ENCODE results near the gene KCNQ1. TPM values are rescaled to one million over a fixed set of nuclear protein-coding genes. Genes with fewer than 3 reads are reported as not detected.

Gene KCNQ1
- total and polyA plus RNA-seq, 2 experiments from 2014 or later: 0.45 to 0.87 TPM

DNA sequence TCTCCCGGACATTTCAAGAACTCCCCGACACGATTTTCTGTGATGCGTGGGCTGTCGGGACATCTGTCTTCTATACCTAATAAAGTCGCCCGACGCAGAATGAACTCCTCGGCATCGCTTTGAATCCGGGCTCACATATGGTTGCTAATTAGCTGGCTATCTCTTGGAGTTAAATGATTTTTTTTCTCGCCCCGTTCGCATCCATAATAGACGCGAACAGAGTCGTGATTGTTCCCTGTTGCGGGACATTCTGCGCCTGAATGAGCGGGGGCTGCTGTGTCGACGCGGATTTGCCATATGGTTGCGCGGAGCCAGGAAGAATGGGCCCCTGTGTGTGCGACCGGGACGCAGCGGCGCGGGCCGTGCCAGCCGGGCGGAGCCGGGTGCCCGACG is 424.3 kb downstream of the KCNQ1 start:
- H3K27me3 ChIP-seq (ENCODE audit: insufficient read depth): peaks cover 83% of the 10 kb centered on the region
- DNase-seq (ENCODE audit: low spot score) (peak; percentile 32), ATAC-seq (no peak; the same call in 2 of the 3 replicates)
- peak overlapping the region; percentile 44 for H3K4me3 ChIP-seq
- peak overlapping the region; percentile 59 for H3K4me3 Mint-ChIP-seq
- peaks cover 67% of the 10 kb centered on the region for H3K27me3 Mint-ChIP-seq (ENCODE audit: insufficient read depth, low read depth, poor library complexity)
- no peak overlapping the region for H3K27ac Mint-ChIP-seq
- no peak overlapping the region for H3K27ac ChIP-seq (ENCODE audit: low read depth)
- peak overlapping the region; percentile 78 for H3K4me2 ChIP-seq
- H3K36me3 Mint-ChIP-seq (ENCODE audit: low read depth): peaks cover 5% of the 10 kb centered on the region; the same call in 1 of the 3 replicates
- peaks cover 40% of the 10 kb centered on the region for H3K4me1 Mint-ChIP-seq
- no peaks in the 10 kb centered on the region for H3K9me2 ChIP-seq (ENCODE audit: insufficient read depth)
- no peaks in the 10 kb centered on the region for H3K79me2 ChIP-seq (replicated peaks; ENCODE audit: insufficient read depth)
- H2AFZ ChIP-seq: no peak overlapping the region; the same call in 1 of the 2 replicates
- H3K9me3 Mint-ChIP-seq: peaks cover 9% of the 10 kb centered on the region
- no peak for TF ChIP-seq EZH2 (IDR thresholded peaks at IDR 0.05; ENCODE audit: low read depth, unreplicated experiment)
- TF ChIP-seq, protein P1, sequence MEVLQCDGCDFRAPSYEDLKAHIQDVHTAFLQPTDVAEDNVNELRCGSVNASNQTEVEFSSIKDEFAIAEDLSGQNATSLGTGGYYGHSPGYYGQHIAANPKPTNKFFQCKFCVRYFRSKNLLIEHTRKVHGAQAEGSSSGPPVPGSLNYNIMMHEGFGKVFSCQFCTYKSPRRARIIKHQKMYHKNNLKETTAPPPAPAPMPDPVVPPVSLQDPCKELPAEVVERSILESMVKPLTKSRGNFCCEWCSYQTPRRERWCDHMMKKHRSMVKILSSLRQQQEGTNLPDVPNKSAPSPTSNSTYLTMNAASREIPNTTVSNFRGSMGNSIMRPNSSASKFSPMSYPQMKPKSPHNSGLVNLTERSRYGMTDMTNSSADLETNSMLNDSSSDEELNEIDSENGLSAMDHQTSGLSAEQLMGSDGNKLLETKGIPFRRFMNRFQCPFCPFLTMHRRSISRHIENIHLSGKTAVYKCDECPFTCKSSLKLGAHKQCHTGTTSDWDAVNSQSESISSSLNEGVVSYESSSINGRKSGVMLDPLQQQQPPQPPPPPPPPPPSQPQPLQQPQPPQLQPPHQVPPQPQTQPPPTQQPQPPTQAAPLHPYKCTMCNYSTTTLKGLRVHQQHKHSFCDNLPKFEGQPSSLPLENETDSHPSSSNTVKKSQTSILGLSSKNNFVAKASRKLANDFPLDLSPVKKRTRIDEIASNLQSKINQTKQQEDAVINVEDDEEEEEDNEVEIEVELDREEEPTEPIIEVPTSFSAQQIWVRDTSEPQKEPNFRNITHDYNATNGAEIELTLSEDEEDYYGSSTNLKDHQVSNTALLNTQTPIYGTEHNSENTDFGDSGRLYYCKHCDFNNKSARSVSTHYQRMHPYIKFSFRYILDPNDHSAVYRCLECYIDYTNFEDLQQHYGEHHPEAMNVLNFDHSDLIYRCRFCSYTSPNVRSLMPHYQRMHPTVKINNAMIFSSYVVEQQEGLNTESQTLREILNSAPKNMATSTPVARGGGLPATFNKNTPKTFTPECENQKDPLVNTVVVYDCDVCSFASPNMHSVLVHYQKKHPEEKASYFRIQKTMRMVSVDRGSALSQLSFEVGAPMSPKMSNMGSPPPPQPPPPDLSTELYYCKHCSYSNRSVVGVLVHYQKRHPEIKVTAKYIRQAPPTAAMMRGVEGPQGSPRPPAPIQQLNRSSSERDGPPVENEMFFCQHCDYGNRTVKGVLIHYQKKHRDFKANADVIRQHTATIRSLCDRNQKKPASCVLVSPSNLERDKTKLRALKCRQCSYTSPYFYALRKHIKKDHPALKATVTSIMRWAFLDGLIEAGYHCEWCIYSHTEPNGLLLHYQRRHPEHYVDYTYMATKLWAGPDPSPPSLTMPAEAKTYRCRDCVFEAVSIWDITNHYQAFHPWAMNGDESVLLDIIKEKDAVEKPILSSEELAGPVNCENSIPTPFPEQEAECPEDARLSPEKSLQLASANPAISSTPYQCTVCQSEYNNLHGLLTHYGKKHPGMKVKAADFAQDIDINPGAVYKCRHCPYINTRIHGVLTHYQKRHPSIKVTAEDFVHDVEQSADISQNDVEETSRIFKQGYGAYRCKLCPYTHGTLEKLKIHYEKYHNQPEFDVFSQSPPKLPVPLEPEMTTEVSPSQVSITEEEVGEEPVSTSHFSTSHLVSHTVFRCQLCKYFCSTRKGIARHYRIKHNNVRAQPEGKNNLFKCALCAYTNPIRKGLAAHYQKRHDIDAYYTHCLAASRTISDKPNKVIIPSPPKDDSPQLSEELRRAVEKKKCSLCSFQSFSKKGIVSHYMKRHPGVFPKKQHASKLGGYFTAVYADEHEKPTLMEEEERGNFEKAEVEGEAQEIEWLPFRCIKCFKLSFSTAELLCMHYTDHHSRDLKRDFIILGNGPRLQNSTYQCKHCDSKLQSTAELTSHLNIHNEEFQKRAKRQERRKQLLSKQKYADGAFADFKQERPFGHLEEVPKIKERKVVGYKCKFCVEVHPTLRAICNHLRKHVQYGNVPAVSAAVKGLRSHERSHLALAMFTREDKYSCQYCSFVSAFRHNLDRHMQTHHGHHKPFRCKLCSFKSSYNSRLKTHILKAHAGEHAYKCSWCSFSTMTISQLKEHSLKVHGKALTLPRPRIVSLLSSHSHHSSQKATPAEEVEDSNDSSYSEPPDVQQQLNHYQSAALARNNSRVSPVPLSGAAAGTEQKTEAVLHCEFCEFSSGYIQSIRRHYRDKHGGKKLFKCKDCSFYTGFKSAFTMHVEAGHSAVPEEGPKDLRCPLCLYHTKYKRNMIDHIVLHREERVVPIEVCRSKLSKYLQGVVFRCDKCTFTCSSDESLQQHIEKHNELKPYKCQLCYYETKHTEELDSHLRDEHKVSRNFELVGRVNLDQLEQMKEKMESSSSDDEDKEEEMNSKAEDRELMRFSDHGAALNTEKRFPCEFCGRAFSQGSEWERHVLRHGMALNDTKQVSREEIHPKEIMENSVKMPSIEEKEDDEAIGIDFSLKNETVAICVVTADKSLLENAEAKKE (CRISPR knock-in tag; IDR thresholded peaks at IDR 0.05): no peak
- TF ChIP-seq, protein P2, sequence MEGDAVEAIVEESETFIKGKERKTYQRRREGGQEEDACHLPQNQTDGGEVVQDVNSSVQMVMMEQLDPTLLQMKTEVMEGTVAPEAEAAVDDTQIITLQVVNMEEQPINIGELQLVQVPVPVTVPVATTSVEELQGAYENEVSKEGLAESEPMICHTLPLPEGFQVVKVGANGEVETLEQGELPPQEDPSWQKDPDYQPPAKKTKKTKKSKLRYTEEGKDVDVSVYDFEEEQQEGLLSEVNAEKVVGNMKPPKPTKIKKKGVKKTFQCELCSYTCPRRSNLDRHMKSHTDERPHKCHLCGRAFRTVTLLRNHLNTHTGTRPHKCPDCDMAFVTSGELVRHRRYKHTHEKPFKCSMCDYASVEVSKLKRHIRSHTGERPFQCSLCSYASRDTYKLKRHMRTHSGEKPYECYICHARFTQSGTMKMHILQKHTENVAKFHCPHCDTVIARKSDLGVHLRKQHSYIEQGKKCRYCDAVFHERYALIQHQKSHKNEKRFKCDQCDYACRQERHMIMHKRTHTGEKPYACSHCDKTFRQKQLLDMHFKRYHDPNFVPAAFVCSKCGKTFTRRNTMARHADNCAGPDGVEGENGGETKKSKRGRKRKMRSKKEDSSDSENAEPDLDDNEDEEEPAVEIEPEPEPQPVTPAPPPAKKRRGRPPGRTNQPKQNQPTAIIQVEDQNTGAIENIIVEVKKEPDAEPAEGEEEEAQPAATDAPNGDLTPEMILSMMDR (conservative IDR thresholded peaks at IDR 0.05; ENCODE audit: low read depth in 2 of 2): no peak
- no peak for TF ChIP-seq POLR2AphosphoS5 (IDR thresholded peaks at IDR 0.05; ENCODE audit: low read depth)
- TF ChIP-seq, protein P3, sequence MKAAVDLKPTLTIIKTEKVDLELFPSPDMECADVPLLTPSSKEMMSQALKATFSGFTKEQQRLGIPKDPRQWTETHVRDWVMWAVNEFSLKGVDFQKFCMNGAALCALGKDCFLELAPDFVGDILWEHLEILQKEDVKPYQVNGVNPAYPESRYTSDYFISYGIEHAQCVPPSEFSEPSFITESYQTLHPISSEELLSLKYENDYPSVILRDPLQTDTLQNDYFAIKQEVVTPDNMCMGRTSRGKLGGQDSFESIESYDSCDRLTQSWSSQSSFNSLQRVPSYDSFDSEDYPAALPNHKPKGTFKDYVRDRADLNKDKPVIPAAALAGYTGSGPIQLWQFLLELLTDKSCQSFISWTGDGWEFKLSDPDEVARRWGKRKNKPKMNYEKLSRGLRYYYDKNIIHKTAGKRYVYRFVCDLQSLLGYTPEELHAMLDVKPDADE (IDR thresholded peaks at IDR 0.05): no peak
- TF ChIP-seq STAT1 (IDR thresholded peaks at IDR 0.05; ENCODE audit: unreplicated experiment): no peak
- no peak for TF ChIP-seq ZNF331 (CRISPR knock-in tag; IDR thresholded peaks at IDR 0.05; ENCODE audit: low read depth)
- TF ChIP-seq EZH2phosphoT487 (IDR thresholded peaks at IDR 0.05; ENCODE audit: unreplicated experiment): no peak
- TF ChIP-seq NANOG (IDR thresholded peaks at IDR 0.05; ENCODE audit: borderline replicate concordance): no peak
- no peak for TF ChIP-seq JUNB (IDR thresholded peaks at IDR 0.05; ENCODE audit: unreplicated experiment)
- TF ChIP-seq, protein P4, sequence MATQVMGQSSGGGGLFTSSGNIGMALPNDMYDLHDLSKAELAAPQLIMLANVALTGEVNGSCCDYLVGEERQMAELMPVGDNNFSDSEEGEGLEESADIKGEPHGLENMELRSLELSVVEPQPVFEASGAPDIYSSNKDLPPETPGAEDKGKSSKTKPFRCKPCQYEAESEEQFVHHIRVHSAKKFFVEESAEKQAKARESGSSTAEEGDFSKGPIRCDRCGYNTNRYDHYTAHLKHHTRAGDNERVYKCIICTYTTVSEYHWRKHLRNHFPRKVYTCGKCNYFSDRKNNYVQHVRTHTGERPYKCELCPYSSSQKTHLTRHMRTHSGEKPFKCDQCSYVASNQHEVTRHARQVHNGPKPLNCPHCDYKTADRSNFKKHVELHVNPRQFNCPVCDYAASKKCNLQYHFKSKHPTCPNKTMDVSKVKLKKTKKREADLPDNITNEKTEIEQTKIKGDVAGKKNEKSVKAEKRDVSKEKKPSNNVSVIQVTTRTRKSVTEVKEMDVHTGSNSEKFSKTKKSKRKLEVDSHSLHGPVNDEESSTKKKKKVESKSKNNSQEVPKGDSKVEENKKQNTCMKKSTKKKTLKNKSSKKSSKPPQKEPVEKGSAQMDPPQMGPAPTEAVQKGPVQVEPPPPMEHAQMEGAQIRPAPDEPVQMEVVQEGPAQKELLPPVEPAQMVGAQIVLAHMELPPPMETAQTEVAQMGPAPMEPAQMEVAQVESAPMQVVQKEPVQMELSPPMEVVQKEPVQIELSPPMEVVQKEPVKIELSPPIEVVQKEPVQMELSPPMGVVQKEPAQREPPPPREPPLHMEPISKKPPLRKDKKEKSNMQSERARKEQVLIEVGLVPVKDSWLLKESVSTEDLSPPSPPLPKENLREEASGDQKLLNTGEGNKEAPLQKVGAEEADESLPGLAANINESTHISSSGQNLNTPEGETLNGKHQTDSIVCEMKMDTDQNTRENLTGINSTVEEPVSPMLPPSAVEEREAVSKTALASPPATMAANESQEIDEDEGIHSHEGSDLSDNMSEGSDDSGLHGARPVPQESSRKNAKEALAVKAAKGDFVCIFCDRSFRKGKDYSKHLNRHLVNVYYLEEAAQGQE (IDR thresholded peaks at IDR 0.05; ENCODE audit: unreplicated experiment): no peak
- TF ChIP-seq ZNF114 (CRISPR knock-in tag; IDR thresholded peaks at IDR 0.05): no peak
- TF ChIP-seq CREB1 (CRISPR knock-in tag; IDR thresholded peaks at IDR 0.05; ENCODE audit: low read depth): no peak
- peaks cover 19% of the 10 kb centered on the region; the same call in 1 of the 2 replicates for H3F3A ChIP-seq (replicated peaks; ENCODE audit: low read depth)
- H3K36me3 ChIP-seq (ENCODE audit: insufficient read depth): no peaks in the 10 kb centered on the region
- peaks cover 33% of the 10 kb centered on the region for H3K4me1 ChIP-seq (ENCODE audit: insufficient read depth)
- H4K20me1 ChIP-seq (replicated peaks; ENCODE audit: insufficient read depth): no peaks in the 10 kb centered on the region

All from GM23338 (cell line).